IMR-90 (cell line): ENCODE measurements around the gene DAD1. TPM values are rescaled to one million over a fixed set of nuclear protein-coding genes. Genes with fewer than 3 reads are reported as not detected.

Experiments
- ATAC-seq: fragments of 200-7000 bp; cut with Tn5 transposase; 2 replicates; pipeline ENCODE4 v1.9.1; 2020; ENCODE audit warnings: low read depth, mild to moderate bottlenecking, moderate library complexity
- BruUV-seq: library from RNA; stranded (reverse); fragments of 400-500 nt; replicated peaks from 2 replicates; lab custom pipeline; 2021; lab: Mats Ljungman, UMichigan
- CTCF ChIA-PET: fragments of 300-600 bp; formaldehyde crosslinking; extraction: SDS; loops from one replicate; lab custom pipeline; 2021; ENCODE audit warnings: antibody characterized with exemption; lab: Yijun Ruan, JAX
- POLR2A ChIA-PET: fragments of 300-600 bp; sonication (Branson Sonifier 250); formaldehyde crosslinking; loops from one replicate; lab custom pipeline; 2022; ENCODE audit warnings: antibody characterized with exemption; ENCODE audit not compliant: unreplicated experiment; lab: Charles Lee
- DNase-seq: peaks from one replicate; pipeline ENCODE4 v3.0.0; 2013
- H2AFZ ChIP-seq: replicated peaks from 2 replicates; pipeline ENCODE3; 2013; ENCODE audit warnings: low read length, mild to moderate bottlenecking; ENCODE audit not compliant: poor library complexity
- H2AK5ac ChIP-seq: 2 replicates; pipeline ENCODE4 v1.6.1; 2013; ENCODE audit warnings: low read depth, low read length, inconsistent platforms
- H2AK9ac ChIP-seq: replicated peaks from 2 replicates; pipeline ENCODE3; 2013; ENCODE audit warnings: mild to moderate bottlenecking, low read depth, low read length, moderate library complexity; ENCODE audit not compliant: poor library complexity
- H2BK120ac ChIP-seq: 2 replicates; pipeline ENCODE4 v1.6.1; 2013; ENCODE audit warnings: low read depth, low read length, inconsistent platforms
- H2BK15ac ChIP-seq: 3 replicates; pipeline ENCODE4 v1.6.1; 2013; ENCODE audit warnings: low read depth, low read length, inconsistent platforms
- H2BK20ac ChIP-seq: 2 replicates; pipeline ENCODE4 v1.6.1; 2013; ENCODE audit warnings: low read depth, mild to moderate bottlenecking, inconsistent platforms, low read length, moderate library complexity
- H2BK5ac ChIP-seq: 2 replicates; pipeline ENCODE4 v1.6.1; 2013; ENCODE audit warnings: mild to moderate bottlenecking, low read depth, low read length, inconsistent platforms; ENCODE audit not compliant: poor library complexity, severe bottlenecking
- H3K14ac ChIP-seq: replicated peaks from 2 replicates; pipeline ENCODE4 v1.6.1; 2013; ENCODE audit warnings: low read depth, low read length, inconsistent platforms
- H3K18ac ChIP-seq: 2 replicates; pipeline ENCODE4 v1.6.1; 2013; ENCODE audit warnings: low read depth, low read length, control low read depth
- H3K23ac ChIP-seq: 2 replicates; pipeline ENCODE4 v1.6.1; 2013; ENCODE audit warnings: low read depth, low read length, inconsistent platforms
- H3K27ac ChIP-seq: 2 replicates; pipeline ENCODE4 v1.5.1; 2013; ENCODE audit warnings: mild to moderate bottlenecking, control low read depth, low read length; ENCODE audit not compliant: insufficient read depth
- H3K27me3 ChIP-seq: 2 replicates; pipeline ENCODE4 v1.6.1; 2013; ENCODE audit warnings: low read length; ENCODE audit not compliant: control insufficient read depth, insufficient read depth
- H3K36me3 ChIP-seq: 2 replicates; pipeline ENCODE4 v1.6.1; 2013; ENCODE audit warnings: low read length, mixed read lengths; ENCODE audit not compliant: control insufficient read depth, insufficient read depth
- H3K4ac ChIP-seq: 2 replicates; pipeline ENCODE4 v1.6.1; 2013; ENCODE audit warnings: low read depth, low read length, inconsistent platforms
- H3K4me1 ChIP-seq: 2 replicates; pipeline ENCODE4 v1.6.1; 2013; ENCODE audit warnings: low read length, mixed read lengths; ENCODE audit not compliant: control insufficient read depth, insufficient read depth
- H3K4me2 ChIP-seq: 2 replicates; pipeline ENCODE4 v1.6.1; 2013; ENCODE audit warnings: low read depth, mild to moderate bottlenecking, control low read depth, low read length, moderate library complexity
- H3K4me3 ChIP-seq: 2 replicates; pipeline ENCODE4 v1.5.1; 2013; ENCODE audit warnings: low read depth, mild to moderate bottlenecking, control low read depth, low read length, moderate library complexity; ENCODE audit not compliant: insufficient read depth
- H3K56ac ChIP-seq: 2 replicates; pipeline ENCODE4 v1.6.1; 2013; ENCODE audit warnings: low read length, inconsistent platforms; ENCODE audit not compliant: insufficient read depth; ENCODE audit errors: extremely low read depth
- H3K79me1 ChIP-seq, 2 experiments: 2 replicates each; pipeline ENCODE4 v1.6.1; 2013; ENCODE audit warnings: low read length in 2 of 2, inconsistent platforms in 1 of 2, low read depth in 1 of 2
- H3K9ac ChIP-seq: 2 replicates; pipeline ENCODE4 v1.6.1; 2013; ENCODE audit warnings: low read depth, low read length, control low read depth
- H3K9me1 ChIP-seq: 2 replicates; pipeline ENCODE4 v1.6.1; 2013; ENCODE audit warnings: low read length, inconsistent platforms; ENCODE audit not compliant: insufficient read depth
- H3K9me3 ChIP-seq: 2 replicates; pipeline ENCODE4 v1.6.1; 2013; ENCODE audit warnings: low read length; ENCODE audit not compliant: control insufficient read depth, insufficient read depth
- H4K20me1 ChIP-seq: 2 replicates; pipeline ENCODE4 v1.6.1; 2013; ENCODE audit warnings: low read length, inconsistent platforms; ENCODE audit not compliant: insufficient read depth
- H4K5ac ChIP-seq: 2 replicates; pipeline ENCODE4 v1.6.1; 2013; ENCODE audit warnings: mild to moderate bottlenecking, low read depth, low read length, control low read depth
- H4K8ac ChIP-seq, 2 experiments: 2 replicates each; pipeline ENCODE4 v1.6.1; 2013; ENCODE audit warnings: low read depth in 2 of 2, low read length in 2 of 2, control low read depth in 1 of 2, inconsistent platforms in 1 of 2
- H4K91ac ChIP-seq: 2 replicates; pipeline ENCODE4 v1.6.1; 2013; ENCODE audit warnings: low read depth, low read length, inconsistent platforms; ENCODE audit not compliant: insufficient read depth
- NFE2L2 ChIP-seq: fragments of 150-350 bp; IDR thresholded peaks from 2 replicates; pipeline ENCODE4 v1.6.1; 2016; ENCODE audit warnings: low read depth, mild to moderate bottlenecking, low read length
- USF2 ChIP-seq: fragments of 150-350 bp; IDR thresholded peaks from 2 replicates; pipeline ENCODE4 v1.6.1; 2017; ENCODE audit warnings: mild to moderate bottlenecking, antibody characterized with exemption, low read length, low read depth
- WGBS, 2 experiments: methylation state at CpG; one replicate each; pipeline versions ENCODE4 v1.1.5 to v1.1.7; 2013; ENCODE audit warnings: missing lambda C conversion rate in 2 of 2; ENCODE audit not compliant: insufficient read length in 1 of 2; ENCODE audit errors: extremely low coverage in 2 of 2; 5-methylcytosine and 5-hydroxymethylcytosine counted together
- dilution Hi-C: fragments of 300-500 bp; cut with HindIII; formaldehyde crosslinking; loops from one replicate; pipeline ENCODE4 v1.14.3; 2018; ENCODE audit warnings: low sequenced_read_pairs; ENCODE audit not compliant: unreplicated experiment
- in situ Hi-C: fragments of 300-500 bp; cut with MboI; formaldehyde crosslinking; loops from 3 replicates; pipeline ENCODE4 v1.14.3; 2019; ENCODE audit warnings: low sequenced_read_pairs, inconsistent platforms, mixed read lengths
- intact Hi-C: fragments of 100-400 bp; cut with micrococcal nuclease; formaldehyde crosslinking; loops from 2 replicates; pipeline ENCODE4 v1.10.0; 2022
- polyA plus RNA-seq, 3 experiments: library from polyadenylated mRNA; depleted of rRNA; stranded (reverse); fragments of >200 nt; gene quantifications; 2 replicates each; pipeline ENCODE4 v1.2.3, GENCODE V29; 2012; ENCODE audit warnings: low replicate concordance in 1 of 3
- total RNA-seq: library from RNA; depleted of rRNA; stranded (reverse); fragments of >200 nt; gene quantifications from 2 replicates; pipeline ENCODE4 v1.2.3, GENCODE V29; 2012

DAD1 gene
- total and polyA plus RNA-seq, 2 of the 4 experiments (the other 2 are of a cell fraction) = 396 to 496 TPM

- no peak overlapping the region for H3K18ac ChIP-seq
- no TSS peak for BruUV-seq
- H3K9me3 ChIP-seq = no peaks in the 10 kb centered on the region
- WGBS, 2 experiments = 100% methylated on average over 1 of the region's 3 CpGs; no CpG with 5 or more reads in 1 of the 2 experiments
- H3K27me3 ChIP-seq = peaks cover 2% of the 10 kb centered on the region; the same call in 1 of the 2 replicates
- H3K14ac ChIP-seq = 0 out of 2 replicates have a peak overlapping the region, but pooled peaks have one; percentile 60
- H3K4me1 ChIP-seq = peaks cover 12% of the 10 kb centered on the region
- H2BK15ac ChIP-seq = no peak overlapping the region; the same call in 2 of the 3 replicates
- no peak overlapping the region for H3K4me2 ChIP-seq
- no peak overlapping the region for H2AK9ac ChIP-seq
- no peak overlapping the region for H2BK5ac ChIP-seq
- H3K4me3 ChIP-seq = no peak overlapping the region
- ChIA-PET POLR2A (no interaction called here), CTCF (no interaction called here)
- no peak for DNase-seq
- no peaks in the 10 kb centered on the region for H3K79me1 ChIP-seq
- no peak overlapping the region for H3K27ac ChIP-seq
- ATAC-seq = no peak
- TF ChIP-seq USF2 = no peak
- peak; percentile 80 for TF ChIP-seq NFE2L2
- H3K23ac ChIP-seq = no peak overlapping the region
- H2AK5ac ChIP-seq = 0 out of 2 replicates have a peak overlapping the region, but pooled peaks have one; percentile 80
- no peaks in the 10 kb centered on the region for H4K20me1 ChIP-seq
- H2BK20ac ChIP-seq = peak overlapping the region; percentile 51; the same call in 1 of the 2 replicates
- H2AFZ ChIP-seq = no peak overlapping the region
- H3K4ac ChIP-seq = peak overlapping the region; percentile 53
- H4K8ac ChIP-seq = no peak overlapping the region; a peak in 1 of 4 replicates
- no peak overlapping the region for H4K91ac ChIP-seq
- peak overlapping the region; percentile 53; the same call in 1 of the 2 replicates for H2BK120ac ChIP-seq
- dilution Hi-C loops (no loop called here), in situ Hi-C loops (loop anchor here (25.0 kb wide), 1 partner anchor 772 kb away; the partner anchor contains the start of genes BCL2L2, PABPN1 and PPP1R3E), intact Hi-C loops (loop anchor here (10.0 kb wide), 1 partner anchor 345 kb away; no protein-coding TSS in a partner anchor)
- no peak overlapping the region for H3K56ac ChIP-seq
- H3K36me3 ChIP-seq = no peaks in the 10 kb centered on the region
- H3K9me1 ChIP-seq = peaks cover 10% of the 10 kb centered on the region
- no peak overlapping the region for H4K5ac ChIP-seq
- H3K9ac ChIP-seq = no peak overlapping the region
These were observed 49.2 kb downstream of the DAD1 start for GRCh38 chr14:22539831-22540230.
